ENCODE results near the gene DNAJB2.

Gene DNAJB2

DNA sequence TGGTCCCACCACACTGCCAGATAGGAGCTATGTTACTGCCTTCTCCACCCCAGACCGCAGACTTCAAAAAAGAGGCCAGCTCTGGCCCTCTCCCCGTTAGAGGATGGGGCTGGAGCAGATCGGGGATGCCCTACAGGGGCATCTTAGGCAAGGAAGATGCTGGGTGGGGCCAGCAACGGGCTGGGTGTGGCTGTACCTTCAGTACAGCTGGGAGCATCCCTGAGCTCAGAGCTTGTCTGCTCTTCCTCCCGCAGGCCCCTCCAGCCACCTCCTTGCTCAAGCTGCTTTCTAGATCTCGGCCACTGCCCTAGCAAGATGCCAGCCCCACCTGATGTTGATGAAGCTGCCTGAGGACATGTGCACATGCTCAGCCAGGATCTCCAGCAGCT lies 20.2 kb downstream of the DNAJB2 start:
- no peaks in the 10 kb centered on the region for H3K9me3 ChIP-seq (ENCODE audit: control insufficient read depth, low read length)
- H3K9ac ChIP-seq = no peak overlapping the region
- H3K79me2 ChIP-seq = peaks cover 2% of the 10 kb centered on the region
- no peak overlapping the region for H3K4me3 ChIP-seq (ENCODE audit: low read depth, low read length)
- TF ChIP-seq, protein P1, sequence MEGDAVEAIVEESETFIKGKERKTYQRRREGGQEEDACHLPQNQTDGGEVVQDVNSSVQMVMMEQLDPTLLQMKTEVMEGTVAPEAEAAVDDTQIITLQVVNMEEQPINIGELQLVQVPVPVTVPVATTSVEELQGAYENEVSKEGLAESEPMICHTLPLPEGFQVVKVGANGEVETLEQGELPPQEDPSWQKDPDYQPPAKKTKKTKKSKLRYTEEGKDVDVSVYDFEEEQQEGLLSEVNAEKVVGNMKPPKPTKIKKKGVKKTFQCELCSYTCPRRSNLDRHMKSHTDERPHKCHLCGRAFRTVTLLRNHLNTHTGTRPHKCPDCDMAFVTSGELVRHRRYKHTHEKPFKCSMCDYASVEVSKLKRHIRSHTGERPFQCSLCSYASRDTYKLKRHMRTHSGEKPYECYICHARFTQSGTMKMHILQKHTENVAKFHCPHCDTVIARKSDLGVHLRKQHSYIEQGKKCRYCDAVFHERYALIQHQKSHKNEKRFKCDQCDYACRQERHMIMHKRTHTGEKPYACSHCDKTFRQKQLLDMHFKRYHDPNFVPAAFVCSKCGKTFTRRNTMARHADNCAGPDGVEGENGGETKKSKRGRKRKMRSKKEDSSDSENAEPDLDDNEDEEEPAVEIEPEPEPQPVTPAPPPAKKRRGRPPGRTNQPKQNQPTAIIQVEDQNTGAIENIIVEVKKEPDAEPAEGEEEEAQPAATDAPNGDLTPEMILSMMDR (IDR thresholded peaks at IDR 0.05) = no peak
- H3K4me1 ChIP-seq = peaks cover 5% of the 10 kb centered on the region
- H3K4me2 ChIP-seq (ENCODE audit: low read length) = no peak overlapping the region
- no peaks in the 10 kb centered on the region for H3K27me3 ChIP-seq (ENCODE audit: control insufficient read depth, insufficient read depth, low read length)
- no peaks in the 10 kb centered on the region for H3K36me3 ChIP-seq (ENCODE audit: control insufficient read depth, insufficient read depth, low read length)
- no peak overlapping the region for H3K27ac ChIP-seq
- no peak overlapping the region for H2AFZ ChIP-seq

DNA sequence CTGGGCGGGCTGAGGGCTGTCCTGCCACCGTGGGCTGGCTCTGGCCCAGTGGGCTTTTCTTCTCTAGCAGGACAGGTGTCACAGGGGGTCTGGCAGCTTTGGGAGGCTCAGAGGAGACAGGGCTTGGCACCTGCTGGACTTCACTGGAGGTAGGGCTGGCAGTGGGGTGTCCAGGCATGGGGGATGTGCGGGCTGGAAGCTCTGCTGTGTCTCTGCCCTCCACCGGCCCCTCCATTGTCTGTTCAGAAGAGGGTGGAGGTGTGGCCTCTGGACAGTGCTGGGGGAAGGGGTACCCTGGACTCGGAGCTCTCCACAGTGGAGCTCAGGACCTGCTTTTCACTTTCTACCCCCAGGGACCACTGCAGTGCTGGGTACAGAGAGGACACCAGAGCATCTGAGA lies 20.9 kb downstream of the DNAJB2 start:
- TF ChIP-seq, protein P1 (IDR thresholded peaks at IDR 0.05) = no peak
- H3K4me1 ChIP-seq = peaks cover 3% of the 10 kb centered on the region
- no peaks in the 10 kb centered on the region for H3K9me3 ChIP-seq (ENCODE audit: control insufficient read depth, low read length)
- no peak overlapping the region for H3K27ac ChIP-seq
- H3K4me3 ChIP-seq (ENCODE audit: low read depth, low read length) = no peak overlapping the region
- peaks cover 2% of the 10 kb centered on the region for H3K79me2 ChIP-seq
- H3K9ac ChIP-seq = no peak overlapping the region
- H3K4me2 ChIP-seq (ENCODE audit: low read length) = no peak overlapping the region
- no peaks in the 10 kb centered on the region for H3K27me3 ChIP-seq (ENCODE audit: control insufficient read depth, insufficient read depth, low read length)
- H3K36me3 ChIP-seq (ENCODE audit: control insufficient read depth, insufficient read depth, low read length) = no peaks in the 10 kb centered on the region
- no peak overlapping the region for H2AFZ ChIP-seq

GRCh38 chr2:219302412-219302968 lies 23.3 kb downstream of the DNAJB2 start:
- Histone ChIP-seq H3K4me3 (ENCODE audit: low read depth, low read length) (no peak overlapping the region), H3K79me2 (peaks cover 2% of the 10 kb centered on the region), H3K9ac (no peak overlapping the region), H2AFZ (no peak overlapping the region), H3K4me2 (ENCODE audit: low read length) (no peak overlapping the region), H3K4me1 (no peaks in the 10 kb centered on the region), H3K9me3 (ENCODE audit: control insufficient read depth, low read length) (no peaks in the 10 kb centered on the region), H3K27ac (no peak overlapping the region), H3K27me3 (ENCODE audit: control insufficient read depth, insufficient read depth, low read length) (no peaks in the 10 kb centered on the region), H3K36me3 (ENCODE audit: control insufficient read depth, insufficient read depth, low read length) (no peaks in the 10 kb centered on the region)
- TF ChIP-seq, protein P1 (IDR thresholded peaks at IDR 0.05) = no peak

- H3K4me2 ChIP-seq (ENCODE audit: low read length) = no peak overlapping the region
- no peaks in the 10 kb centered on the region for H3K36me3 ChIP-seq (ENCODE audit: control insufficient read depth, insufficient read depth, low read length)
- no peaks in the 10 kb centered on the region for H3K9me3 ChIP-seq (ENCODE audit: control insufficient read depth, low read length)
- no peak overlapping the region for H2AFZ ChIP-seq
- H3K79me2 ChIP-seq = no peaks in the 10 kb centered on the region
- TF ChIP-seq, protein P1 (IDR thresholded peaks at IDR 0.05) = no peak
- H3K9ac ChIP-seq = no peak overlapping the region
- H3K4me1 ChIP-seq = no peaks in the 10 kb centered on the region
- no peak overlapping the region for H3K4me3 ChIP-seq (ENCODE audit: low read depth, low read length)
- H3K27ac ChIP-seq = no peak overlapping the region
- H3K27me3 ChIP-seq (ENCODE audit: control insufficient read depth, insufficient read depth, low read length) = peaks cover 4% of the 10 kb centered on the region
Measured at GRCh38 chr2:219304223-219304622, 25.1 kb downstream of the DNAJB2 start.

DNA sequence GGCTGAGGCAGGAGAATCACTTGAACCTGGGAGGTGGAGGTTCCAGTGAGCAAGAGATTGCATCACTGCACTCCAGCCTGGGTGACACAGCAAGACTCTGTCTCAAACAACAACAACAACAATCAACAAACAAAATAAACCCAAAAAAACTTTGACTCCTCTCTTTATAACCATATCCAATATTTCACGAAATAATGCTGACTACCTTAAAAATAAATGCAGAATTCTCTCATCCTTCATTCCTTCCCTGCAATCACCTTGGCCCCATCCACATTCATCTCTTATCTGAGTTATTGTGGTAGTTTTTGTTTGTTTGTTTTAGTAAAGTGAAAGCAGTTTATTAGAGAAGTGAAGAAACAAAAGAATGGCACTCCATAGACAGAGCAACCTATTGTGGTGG lies 26.9 kb downstream of the DNAJB2 start:
- Histone ChIP-seq H3K9me3 (ENCODE audit: control insufficient read depth, low read length) (no peaks in the 10 kb centered on the region), H3K36me3 (ENCODE audit: control insufficient read depth, insufficient read depth, low read length) (no peaks in the 10 kb centered on the region), H3K9ac (no peak overlapping the region), H2AFZ (no peak overlapping the region), H3K27me3 (ENCODE audit: control insufficient read depth, insufficient read depth, low read length) (peaks cover 4% of the 10 kb centered on the region), H3K4me3 (ENCODE audit: low read depth, low read length) (no peak overlapping the region), H3K4me2 (ENCODE audit: low read length) (no peak overlapping the region), H3K27ac (no peak overlapping the region), H3K79me2 (no peaks in the 10 kb centered on the region), H3K4me1 (no peaks in the 10 kb centered on the region)
- TF ChIP-seq, protein P1 (IDR thresholded peaks at IDR 0.05) = no peak
